ENCODE results near the gene MAFG. TPM values are rescaled to one million over a fixed set of nuclear protein-coding genes. Genes with fewer than 3 reads are reported as not detected.

MAFG gene
- total and polyA plus RNA-seq, 2 of the 13 experiments (the other 11 are each of a cell fraction or from before 2014, with no cell fraction given) = 14.5 to 20.0 TPM

DNA sequence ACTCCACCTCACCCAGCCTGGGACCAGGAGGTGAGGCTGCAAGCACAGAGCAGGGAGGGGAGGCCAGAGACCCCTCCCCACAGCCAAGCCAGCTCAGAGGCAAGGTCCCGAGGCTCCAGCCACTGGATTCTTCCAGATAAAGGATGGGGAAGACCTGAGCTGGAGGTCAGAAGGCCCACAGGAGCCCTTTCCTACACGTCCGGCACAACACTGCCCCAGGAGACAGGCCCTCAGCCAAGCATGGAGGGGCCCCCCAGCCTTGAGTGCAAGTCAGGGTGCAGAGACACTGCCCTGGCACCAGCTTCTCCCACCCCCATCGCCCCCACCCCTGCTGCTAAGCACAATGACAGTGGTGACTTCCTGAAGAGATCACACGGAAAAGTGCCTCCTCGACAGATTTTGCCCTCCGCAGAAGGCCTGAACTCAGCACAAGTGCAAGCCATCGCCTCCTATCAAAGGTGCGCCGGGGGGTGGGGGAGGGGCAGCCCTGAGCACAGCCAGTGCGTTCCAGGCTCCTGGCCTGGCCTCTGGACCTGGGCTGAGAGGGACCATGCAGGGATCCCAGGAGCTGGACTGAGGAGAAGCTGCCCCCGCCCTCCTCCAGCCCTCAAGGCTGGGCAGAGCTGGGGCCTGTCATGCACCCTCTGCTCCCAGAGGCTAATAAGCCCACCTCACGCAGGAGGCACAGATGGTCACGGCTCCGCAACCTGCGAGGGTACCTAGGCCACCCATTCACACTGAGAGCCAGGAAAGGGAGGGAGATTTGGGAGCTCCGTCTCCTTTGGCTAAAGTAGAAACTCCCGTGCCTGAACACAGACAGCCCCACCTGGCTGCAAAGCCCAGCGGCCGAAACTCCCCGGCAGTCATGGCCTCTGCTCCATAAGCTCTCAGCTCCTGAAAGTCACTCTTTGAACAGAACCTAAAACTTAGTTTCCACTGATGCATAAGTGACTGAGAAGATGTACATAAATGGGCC lies 2.7 kb downstream of the MAFG start (continued):
- TF ChIP-seq, protein P1, sequence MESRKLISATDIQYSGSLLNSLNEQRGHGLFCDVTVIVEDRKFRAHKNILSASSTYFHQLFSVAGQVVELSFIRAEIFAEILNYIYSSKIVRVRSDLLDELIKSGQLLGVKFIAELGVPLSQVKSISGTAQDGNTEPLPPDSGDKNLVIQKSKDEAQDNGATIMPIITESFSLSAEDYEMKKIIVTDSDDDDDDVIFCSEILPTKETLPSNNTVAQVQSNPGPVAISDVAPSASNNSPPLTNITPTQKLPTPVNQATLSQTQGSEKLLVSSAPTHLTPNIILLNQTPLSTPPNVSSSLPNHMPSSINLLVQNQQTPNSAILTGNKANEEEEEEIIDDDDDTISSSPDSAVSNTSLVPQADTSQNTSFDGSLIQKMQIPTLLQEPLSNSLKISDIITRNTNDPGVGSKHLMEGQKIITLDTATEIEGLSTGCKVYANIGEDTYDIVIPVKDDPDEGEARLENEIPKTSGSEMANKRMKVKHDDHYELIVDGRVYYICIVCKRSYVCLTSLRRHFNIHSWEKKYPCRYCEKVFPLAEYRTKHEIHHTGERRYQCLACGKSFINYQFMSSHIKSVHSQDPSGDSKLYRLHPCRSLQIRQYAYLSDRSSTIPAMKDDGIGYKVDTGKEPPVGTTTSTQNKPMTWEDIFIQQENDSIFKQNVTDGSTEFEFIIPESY (CRISPR knock-in tag; IDR thresholded peaks at IDR 0.05) = 0 out of 2 replicates have a peak, but pooled peaks have one; percentile 5
- TF ChIP-seq MBD4 (IDR thresholded peaks at IDR 0.05; ENCODE audit: borderline replicate concordance, low read length) (no peak), LBX2 (CRISPR knock-in tag; IDR thresholded peaks at IDR 0.05; ENCODE audit: borderline replicate concordance) (no peak), ZSCAN21 (CRISPR knock-in tag; IDR thresholded peaks at IDR 0.05; ENCODE audit: borderline replicate concordance) (peak; percentile 44; the same call in 1 of the 2 replicates), ONECUT2 (CRISPR knock-in tag; IDR thresholded peaks at IDR 0.05) (no peak), ZNF580 (CRISPR knock-in tag; IDR thresholded peaks at IDR 0.05; ENCODE audit: borderline replicate concordance, low read depth) (no peak), ZNF563 (CRISPR knock-in tag; IDR thresholded peaks at IDR 0.05) (no peak), ESRRA (CRISPR knock-in tag; IDR thresholded peaks at IDR 0.05; ENCODE audit: low read depth) (no peak), MAFG (CRISPR knock-in tag; IDR thresholded peaks at IDR 0.05) (peak; percentile 78), ZNF256 (CRISPR knock-in tag; conservative IDR thresholded peaks at IDR 0.05) (no peak), PHF8 (CRISPR knock-in tag; IDR thresholded peaks at IDR 0.05) (peak; percentile 44; the same call in 1 of the 2 replicates), NCOR1 (IDR thresholded peaks at IDR 0.05; ENCODE audit: borderline replicate concordance, low read length) (no peak), FOXA1 (IDR thresholded peaks at IDR 0.05) (no peak), FOXA1 (CRISPR knock-in tag; IDR thresholded peaks at IDR 0.05) (no peak), CBFB (CRISPR knock-in tag; IDR thresholded peaks at IDR 0.05) (peak; percentile 26; the same call in 1 of the 2 replicates), ATF7 (IDR thresholded peaks at IDR 0.05) (no peak), ATF7 (CRISPR knock-in tag; IDR thresholded peaks at IDR 0.05) (peak; percentile 35; the same call in 1 of the 2 replicates), ZNF276 (CRISPR knock-in tag; IDR thresholded peaks at IDR 0.05; ENCODE audit: low read depth) (0 out of 2 replicates have a peak, but pooled peaks have one; percentile 29), ZBTB7B (CRISPR knock-in tag; IDR thresholded peaks at IDR 0.05) (0 out of 2 replicates have a peak, but pooled peaks have one; percentile 23), RBAK (CRISPR knock-in tag; IDR thresholded peaks at IDR 0.05) (no peak)
- TF ChIP-seq, protein P2, sequence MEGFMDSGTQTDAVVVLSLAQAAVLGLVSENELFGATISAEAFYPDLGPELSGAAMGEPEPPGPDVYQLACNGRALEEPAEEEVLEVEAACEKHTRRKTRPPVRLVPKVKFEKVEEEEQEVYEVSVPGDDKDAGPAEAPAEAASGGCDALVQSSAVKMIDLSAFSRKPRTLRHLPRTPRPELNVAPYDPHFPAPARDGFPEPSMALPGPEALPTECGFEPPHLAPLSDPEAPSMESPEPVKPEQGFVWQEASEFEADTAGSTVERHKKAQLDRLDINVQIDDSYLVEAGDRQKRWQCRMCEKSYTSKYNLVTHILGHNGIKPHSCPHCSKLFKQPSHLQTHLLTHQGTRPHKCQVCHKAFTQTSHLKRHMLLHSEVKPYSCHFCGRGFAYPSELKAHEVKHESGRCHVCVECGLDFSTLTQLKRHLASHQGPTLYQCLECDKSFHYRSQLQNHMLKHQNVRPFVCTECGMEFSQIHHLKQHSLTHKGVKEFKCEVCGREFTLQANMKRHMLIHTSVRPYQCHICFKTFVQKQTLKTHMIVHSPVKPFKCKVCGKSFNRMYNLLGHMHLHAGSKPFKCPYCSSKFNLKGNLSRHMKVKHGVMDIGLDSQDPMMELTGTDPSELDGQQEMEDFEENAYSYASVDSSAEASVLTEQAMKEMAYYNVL (CRISPR knock-in tag; IDR thresholded peaks at IDR 0.05; ENCODE audit: borderline replicate concordance) = 0 out of 2 replicates have a peak, but pooled peaks have one; percentile 16
- TF ChIP-seq, protein P3, sequence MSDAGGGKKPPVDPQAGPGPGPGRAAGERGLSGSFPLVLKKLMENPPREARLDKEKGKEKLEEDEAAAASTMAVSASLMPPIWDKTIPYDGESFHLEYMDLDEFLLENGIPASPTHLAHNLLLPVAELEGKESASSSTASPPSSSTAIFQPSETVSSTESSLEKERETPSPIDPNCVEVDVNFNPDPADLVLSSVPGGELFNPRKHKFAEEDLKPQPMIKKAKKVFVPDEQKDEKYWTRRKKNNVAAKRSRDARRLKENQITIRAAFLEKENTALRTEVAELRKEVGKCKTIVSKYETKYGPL (CRISPR knock-in tag; IDR thresholded peaks at IDR 0.05) = no peak

All from HepG2 (cell line).